Measurements from ENCODE around the gene RNF14. TPM values are rescaled to one million over a fixed set of nuclear protein-coding genes. Genes with fewer than 3 reads are reported as not detected.

RNF14 gene
- total RNA-seq, 1 experiment from 2014 or later, result 37.5 TPM

- Histone ChIP-seq H3K27me3 (ENCODE audit: insufficient read depth, low read length) (no peaks in the 10 kb centered on the region), H2AFZ (ENCODE audit: low read depth, low read length, poor library complexity, severe bottlenecking) (no peak overlapping the region), H3K79me2 (ENCODE audit: insufficient read depth, low read length) (no peaks in the 10 kb centered on the region), H3K4me2 (ENCODE audit: low read length) (no peak overlapping the region), H3K36me3 (ENCODE audit: control insufficient read depth in 1 of 2, insufficient read depth in 2 of 2, low read length in 2 of 2) (peaks cover 9 to 14% of the 10 kb centered on the region in 2 experiments; a peak in 3 of 4 replicates), H3K9me3 (ENCODE audit: control insufficient read depth in 1 of 2, insufficient read depth in 1 of 2, low read depth in 1 of 2, low read length in 2 of 2) (no peaks in the 10 kb centered on the region), H3K9ac (ENCODE audit: low read length) (no peak overlapping the region), H3K4me3 (replicated peaks in 1 of 2; ENCODE audit: low read depth in 1 of 2, low read length in 2 of 2) (no peak overlapping the region), H3K9me2 (ENCODE audit: insufficient read depth) (no peaks in the 10 kb centered on the region), H3K27ac (ENCODE audit: low read depth, low read length) (no peak overlapping the region), H4K20me1 (ENCODE audit: insufficient read depth) (no peaks in the 10 kb centered on the region), H3K4me1 (ENCODE audit: control insufficient read depth in 1 of 2, insufficient read depth in 2 of 2, low read length in 2 of 2) (no peaks in the 10 kb centered on the region)
- RAD21 ChIA-PET (ENCODE audit: low non-redundant PET in 1 of 2, low total read pairs in 2 of 2, uncharacterized antibody in 2 of 2, unreplicated experiment in 2 of 2), result no interaction called here
- intact Hi-C loops (cut with micrococcal nuclease), result no loop called here
- BruUV-seq (replicated peaks), result no TSS peak
- CTCF ChIA-PET, result no interaction called here
- TF ChIP-seq ZFX (IDR thresholded peaks at IDR 0.05), result no peak
- no peak for TF ChIP-seq ZNF274 (IDR thresholded peaks at IDR 0.05; ENCODE audit: low read depth, low read length)
- TF ChIP-seq SRF (IDR thresholded peaks at IDR 0.05; ENCODE audit: low read depth), result no peak
- no peak for TF ChIP-seq TCF7L2 (IDR thresholded peaks at IDR 0.05; ENCODE audit: borderline replicate concordance, extremely low read depth, insufficient read depth, insufficient read length)
- TF ChIP-seq POLR2A (IDR thresholded peaks at IDR 0.05; ENCODE audit: borderline replicate concordance, extremely low read depth, insufficient read depth, insufficient read length), result no peak
- TF ChIP-seq FOSL1 (IDR thresholded peaks at IDR 0.05; ENCODE audit: low read depth), result no peak
- no peak for TF ChIP-seq EGR1 (IDR thresholded peaks at IDR 0.05; ENCODE audit: low read depth)
- TF ChIP-seq ZBTB33 (IDR thresholded peaks at IDR 0.05; ENCODE audit: extremely low read depth, insufficient replicate concordance, low read length), result no peak
- no peak for TF ChIP-seq EZH2 (IDR thresholded peaks at IDR 0.05)
- no peak for TF ChIP-seq REST (IDR thresholded peaks at IDR 0.05; ENCODE audit: low read depth)
- no peak for TF ChIP-seq RAD21 (IDR thresholded peaks at IDR 0.05; ENCODE audit: low read depth)
- no peak for TF ChIP-seq YY1 (IDR thresholded peaks at IDR 0.05; ENCODE audit: extremely low read depth, insufficient replicate concordance, low read depth, low read length)
- no peak for TF ChIP-seq ELF1 (IDR thresholded peaks at IDR 0.05; ENCODE audit: borderline replicate concordance, low read depth)
- TF ChIP-seq SIN3A (IDR thresholded peaks at IDR 0.05; ENCODE audit: low read depth), result no peak
- no peak for TF ChIP-seq POLR2AphosphoS5 (IDR thresholded peaks at IDR 0.05; ENCODE audit: low read depth, low read length)
- TF ChIP-seq CBX3 (IDR thresholded peaks at IDR 0.05; ENCODE audit: low read depth), result no peak
- no peak for TF ChIP-seq JUND (IDR thresholded peaks at IDR 0.05)
- no peak for ATAC-seq
- POLR2A ChIA-PET, result no interaction called here
- no peak for DNase-seq (ENCODE audit: low read depth, low spot score)
Observed at GRCh38 chr5:141997358-141997960, 28.6 kb downstream of the RNF14 start.

Data from HCT116 (cell line).